GM19468 (cell line): Measurements from ENCODE around the gene DHPS.
"Not testable (repeated sequence)": the region's sequence is repeated elsewhere in the genome, so short reads cannot be mapped to it uniquely, and the experiment has no call there.

Source experiments
- ATAC-seq: cut with Tn5 transposase; IDR thresholded peaks from one replicate; pipeline ENCODE4 v1.9.1; 2021; ENCODE audit warnings: mild to moderate bottlenecking, moderate library complexity, moderate number of reproducible peaks; ENCODE audit not compliant: unreplicated experiment; ENCODE audit errors: extremely low read depth

The DHPS gene

DNA sequence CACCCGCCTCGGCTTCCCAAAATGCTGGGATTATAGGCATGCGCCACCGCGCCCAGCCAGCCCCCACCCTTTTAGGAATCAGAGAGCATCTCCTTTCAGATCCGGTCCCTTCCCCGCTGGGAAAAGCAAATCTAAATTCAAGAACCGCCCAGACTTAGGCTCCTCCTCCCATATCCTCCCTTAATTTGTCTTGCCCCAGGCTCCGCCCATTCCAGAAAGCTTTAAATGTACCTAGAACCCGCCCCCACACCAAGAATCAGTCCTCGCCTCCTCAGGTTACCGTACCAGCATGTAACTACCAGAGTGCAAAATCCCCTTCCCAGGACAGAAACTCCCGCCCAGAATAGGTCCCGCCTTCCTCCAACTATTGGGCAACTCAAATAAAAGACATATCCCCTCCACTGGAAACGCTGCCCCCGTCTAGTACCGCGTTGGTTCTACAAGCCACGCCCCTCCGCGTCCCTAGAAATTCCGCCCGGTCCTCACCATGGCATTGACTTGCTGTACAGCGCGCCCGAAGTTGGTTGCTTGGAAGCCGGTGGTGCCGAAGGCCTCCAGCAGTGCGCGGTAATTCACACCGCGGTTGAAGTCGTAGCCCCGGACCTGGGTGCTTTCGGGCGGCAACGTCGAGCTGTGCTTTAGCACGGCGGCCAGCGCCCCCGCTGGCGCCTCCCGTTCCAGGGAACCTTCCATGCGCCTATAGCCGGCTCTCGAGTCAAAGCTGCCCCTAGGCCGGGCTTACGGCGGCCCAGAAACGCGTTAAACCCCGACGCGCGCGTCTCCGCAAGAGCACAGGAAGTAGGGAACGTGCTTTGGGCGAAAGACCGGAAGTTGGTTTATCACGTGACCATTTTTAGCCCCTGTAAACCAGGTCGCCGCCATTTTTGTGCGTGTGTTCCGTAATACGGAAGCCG, at the start of gene DHPS:
DHPS (minus strand) TSS at position 807 of the 914 bp plus-strand sequence; CDS start at position 693, 114 bp downstream.
- ATAC-seq, result peak; percentile 36

DNA sequence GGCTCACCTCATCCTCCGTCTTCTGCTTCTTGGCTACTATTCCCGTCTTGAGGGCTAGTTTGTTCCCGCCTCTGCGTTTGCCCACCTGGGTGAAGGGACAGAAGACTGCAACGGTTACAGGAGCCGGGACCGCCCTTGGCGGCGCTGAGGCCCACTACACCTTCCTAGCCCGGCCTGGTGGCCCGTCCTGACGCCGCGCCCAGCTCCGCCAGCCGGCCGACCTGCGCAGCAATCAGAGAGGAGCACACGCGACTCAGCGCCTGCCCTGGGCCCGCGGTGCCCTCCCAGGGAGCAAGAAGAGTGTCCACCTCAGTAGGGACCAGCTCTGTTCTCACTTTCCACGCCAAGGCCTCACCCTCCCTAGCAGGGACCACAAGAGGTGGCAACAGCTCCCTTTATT, 49.7 kb upstream of the DHPS start:
- no peak for ATAC-seq

DNA sequence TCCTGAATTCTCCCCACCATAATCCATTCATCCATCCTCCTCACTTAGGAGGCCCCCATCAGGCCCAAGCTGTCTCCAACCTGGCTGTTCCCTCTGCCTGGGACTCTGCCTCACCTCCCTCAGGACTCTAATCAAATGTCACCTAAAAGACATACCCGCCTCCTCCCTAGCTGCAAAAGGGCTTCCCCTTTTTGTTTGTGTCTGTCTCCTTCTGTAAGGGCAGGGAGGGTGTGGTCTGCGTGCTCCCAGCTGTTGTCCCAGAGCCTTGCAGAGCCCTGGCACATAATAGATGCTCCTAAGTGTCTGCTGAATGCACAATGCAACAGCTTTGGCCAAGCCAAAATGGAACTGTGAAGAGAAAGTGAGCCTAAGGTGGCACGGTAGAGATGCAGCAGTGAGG, 48.4 kb upstream of the DHPS start:
- no peak for ATAC-seq

DNA sequence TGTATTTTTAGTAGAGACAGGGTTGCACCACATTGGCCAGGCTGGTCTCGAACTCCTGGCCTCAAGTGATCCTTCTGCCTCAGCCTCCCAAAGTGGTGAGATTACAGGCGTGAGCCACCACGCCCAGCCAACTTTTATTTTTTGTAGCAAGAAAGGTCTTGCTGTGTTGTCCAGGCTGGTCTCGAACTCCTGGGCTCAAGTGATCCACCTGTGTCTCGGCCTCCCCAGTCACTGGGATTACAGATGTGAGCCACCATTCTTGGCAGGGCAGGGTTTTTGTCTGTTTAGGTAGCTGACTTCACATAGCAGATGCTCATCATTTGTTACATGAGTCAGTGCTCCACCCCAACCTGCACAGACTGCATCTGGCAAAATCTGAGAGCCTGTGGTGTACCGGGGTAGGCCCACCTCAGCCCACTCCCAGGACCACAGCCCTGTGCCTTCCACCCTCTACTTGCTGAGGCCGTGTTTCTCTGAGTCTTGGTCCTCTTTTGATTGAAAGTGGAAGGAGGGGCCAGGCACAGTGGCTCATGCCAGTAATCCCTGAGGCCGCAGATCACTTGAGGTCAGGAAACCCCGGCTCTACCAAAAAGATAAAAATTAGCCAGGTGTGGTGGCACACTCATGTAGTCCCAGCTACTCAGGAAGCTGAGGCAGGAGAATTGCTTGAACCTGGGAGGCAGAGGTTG, 46.2 kb upstream of the DHPS start:
- ATAC-seq, result no peak

DNA sequence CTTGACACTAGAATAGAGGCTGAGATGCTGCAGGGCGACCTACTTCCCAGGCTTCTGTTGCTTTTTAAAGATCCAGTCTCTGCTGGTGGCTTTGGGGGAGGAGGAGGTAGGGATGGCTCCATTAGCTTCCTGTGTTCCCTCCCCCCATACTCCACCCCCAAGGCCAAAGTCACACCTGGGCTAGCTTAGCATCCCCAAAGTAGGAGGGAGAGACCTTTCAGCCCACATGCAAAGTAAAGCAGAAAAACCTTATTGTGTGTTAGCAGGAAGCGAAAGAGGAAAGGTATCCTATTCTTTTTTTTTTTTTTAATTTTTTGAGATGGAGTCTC, 45.3 kb upstream of the DHPS start:
- ATAC-seq, result no peak

DNA sequence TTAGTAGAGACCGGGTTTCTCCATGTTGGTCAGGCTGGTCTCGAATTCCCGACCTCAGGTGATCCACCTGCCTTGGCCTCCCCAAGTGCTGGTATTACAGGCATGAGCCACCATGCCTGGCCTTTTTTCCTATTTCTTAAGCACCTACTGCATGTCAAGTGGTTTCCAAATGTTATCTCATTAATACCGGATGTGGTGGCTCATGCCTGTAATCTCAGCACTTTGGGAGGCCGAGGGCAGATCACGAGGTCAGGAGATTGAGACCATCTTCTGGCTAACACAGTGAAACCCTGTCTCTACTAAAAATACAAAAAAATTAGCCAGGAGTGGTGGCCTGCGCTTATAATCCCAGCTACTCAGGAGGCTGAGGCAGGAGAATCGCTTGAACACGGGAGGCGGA, 43.9 kb upstream of the DHPS start:
- not testable (repeated sequence) for ATAC-seq

DNA sequence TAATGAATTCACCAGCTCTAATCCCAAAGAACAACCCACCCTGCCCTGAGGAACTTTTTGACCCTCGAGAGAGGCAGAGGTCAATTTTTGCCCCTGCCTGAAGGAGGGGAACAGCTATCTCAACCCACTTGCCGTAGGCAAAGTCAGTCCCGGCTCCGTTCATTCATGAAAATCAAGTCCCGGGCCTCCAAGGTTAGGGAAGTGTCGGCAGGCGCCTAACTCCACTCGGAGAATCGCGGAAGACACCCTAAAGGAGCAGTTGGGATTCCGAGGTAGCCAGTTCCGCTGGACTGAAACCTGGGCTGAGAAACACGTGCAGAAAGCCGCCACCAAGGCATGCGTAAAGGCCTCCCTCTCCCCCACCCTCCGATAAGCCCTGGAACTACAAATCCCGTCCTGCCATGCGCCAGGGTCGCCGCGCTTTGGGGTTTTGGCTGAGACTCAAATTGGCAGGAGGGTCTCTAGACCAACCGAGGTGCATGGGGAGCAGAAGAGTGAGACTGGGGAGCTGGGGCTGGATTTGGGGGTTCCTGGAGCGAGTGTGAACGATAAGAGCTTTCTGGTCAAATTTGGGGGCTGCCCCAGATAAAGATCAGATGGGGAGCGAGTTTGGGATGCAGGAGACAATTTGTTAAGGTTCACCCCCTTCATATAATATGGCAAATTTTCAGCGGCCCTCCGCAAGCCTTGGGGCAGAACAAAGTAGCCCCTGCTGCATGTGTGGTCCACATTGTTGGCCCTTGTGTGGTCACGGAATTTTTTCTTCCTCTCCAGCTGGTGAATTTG, 42.2 kb upstream of the DHPS start, which contains the start of gene TNPO2:
TNPO2 (minus strand) TSS at position 292 of the 786 bp plus-strand sequence. CDS start 2,955 bp downstream, outside the sequence.
- no peak for ATAC-seq

DNA sequence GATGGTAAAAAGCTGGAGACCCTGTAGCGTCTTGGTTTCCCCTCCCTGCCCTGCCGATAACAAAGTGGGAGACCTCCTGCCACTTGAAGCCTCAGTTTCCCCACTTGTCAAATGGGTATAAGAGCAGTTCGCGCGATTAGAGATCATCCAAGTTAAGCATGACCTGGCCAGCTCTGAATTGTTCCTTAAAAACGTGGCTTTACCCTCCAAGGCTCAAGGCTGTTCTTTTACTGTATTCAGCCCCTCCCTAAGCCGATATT, 41.6 kb upstream of the DHPS start:
- no peak for ATAC-seq

DNA sequence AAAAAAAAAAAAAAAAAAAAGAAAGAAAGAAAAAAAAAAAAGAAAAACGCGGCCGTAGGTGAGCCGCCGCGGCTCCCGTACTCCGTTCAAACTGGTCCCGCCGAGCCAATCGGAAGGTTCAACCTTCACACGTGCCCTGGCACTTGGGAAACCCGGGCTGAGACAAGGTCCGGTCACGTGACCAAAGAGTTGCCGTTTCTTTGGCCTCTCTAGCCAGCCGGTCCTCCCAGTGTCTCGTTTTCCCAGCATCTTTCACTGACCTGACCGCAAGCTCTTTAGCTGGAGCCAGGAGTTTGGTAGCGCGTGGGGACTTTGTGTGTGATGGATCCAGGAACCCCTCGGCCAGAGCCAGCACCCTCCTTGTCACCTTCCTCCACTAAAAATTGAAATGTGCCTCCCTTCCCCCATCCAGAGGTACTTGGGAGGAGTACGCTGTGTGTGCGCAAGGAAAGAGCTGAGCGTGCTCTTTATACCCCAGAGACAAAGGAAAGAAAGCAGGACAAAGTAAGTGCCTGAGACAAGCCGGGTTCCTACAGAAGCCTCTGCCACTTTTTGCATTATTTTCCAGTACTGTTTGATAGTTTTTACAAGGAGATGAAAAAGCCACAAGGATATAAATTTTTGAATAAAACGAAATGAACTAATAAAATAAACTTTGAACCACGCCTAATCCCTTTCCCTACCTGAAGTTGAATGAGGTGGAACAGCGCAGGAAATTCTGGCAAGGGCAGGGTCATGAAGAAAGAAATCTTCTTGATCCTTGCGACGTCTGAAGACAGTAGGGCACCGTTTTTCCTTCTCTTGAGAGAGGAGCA, 41.1 kb upstream of the DHPS start:
- peak; percentile 60 for ATAC-seq

DNA sequence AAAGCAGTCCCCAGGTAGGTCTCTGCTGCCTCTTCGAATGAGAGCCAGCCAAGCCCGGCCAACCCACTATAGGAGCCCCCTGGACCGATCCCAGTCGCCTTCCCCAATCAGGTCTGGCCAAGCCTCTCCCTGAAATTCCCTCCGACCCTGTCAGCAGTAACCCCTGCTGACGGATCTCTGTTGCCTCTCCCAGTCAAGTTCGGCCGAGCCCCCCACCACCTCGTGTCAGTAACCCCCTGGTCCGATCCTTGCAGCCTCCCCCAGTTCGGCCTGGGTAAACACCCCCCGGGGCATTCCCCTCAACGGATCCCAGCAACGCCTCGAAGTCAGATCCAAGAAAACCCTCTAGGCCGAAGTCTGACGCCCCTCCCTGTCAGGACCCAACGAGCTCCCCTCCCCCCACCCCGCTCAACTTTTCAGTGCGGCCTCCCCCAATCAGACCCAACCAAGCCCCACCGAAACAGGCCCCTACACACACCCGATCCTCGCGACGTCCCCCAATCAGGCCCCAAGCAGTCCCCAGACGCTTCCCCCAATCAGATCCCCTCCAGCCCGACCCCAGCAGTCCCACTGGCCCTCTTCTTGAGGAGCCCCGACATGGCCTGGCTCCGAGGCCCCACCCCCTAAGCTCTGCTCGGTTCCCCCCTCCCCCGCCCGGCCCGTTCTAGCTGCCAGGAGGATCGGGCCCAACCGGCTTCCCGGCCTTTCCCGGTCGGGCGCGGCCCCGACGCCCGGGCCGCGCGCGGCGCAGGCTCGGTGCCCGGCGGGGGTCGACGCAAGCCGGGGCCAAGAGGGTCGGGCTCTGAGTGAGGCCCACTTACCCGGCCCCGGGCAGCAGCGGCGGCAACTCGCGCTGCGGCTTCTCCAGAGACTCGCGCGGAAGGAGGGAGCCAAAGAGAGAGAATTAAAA, 40.2 kb upstream of the DHPS start:
- ATAC-seq, result no peak

DNA sequence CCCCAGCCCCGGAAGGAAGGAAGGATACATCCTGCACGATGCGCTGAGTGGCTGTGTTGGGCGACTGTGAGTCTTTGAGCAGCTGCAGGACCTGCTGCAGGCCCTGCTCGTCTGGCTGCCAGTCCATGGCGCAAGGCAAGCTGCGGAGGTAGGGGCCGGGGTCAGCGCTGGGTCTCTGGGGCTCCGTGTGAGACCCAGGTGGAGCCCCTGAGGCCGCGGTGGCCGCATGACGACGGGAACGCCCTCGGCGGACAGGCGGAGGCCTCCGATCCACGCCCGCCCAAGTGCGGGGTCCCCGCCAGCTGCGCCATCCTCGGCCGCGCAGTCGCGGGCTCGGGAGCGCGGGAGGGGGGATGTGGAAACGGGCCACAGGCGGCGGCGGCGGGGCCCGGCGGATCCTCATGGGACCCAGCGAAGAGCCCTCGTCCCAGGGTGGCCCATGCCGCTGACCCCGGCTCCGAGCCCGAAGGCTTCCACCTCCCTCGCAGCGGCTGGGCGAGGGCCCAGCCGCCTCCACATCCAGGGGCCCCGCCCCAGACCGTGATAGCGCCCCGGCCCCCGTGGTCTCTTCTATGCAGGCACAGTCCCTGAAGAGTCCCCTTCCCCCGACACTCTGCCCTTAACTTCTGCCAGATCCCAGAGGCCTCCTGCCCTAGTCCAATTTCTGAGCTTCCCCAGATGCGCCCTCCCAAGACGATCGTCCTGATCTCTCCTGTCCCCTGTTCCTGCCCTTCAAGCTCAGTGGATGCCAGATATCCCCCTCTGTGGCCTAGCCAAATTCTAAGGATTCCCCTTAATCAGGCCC, 39.4 kb upstream of the DHPS start:
- ATAC-seq, result no peak

DNA sequence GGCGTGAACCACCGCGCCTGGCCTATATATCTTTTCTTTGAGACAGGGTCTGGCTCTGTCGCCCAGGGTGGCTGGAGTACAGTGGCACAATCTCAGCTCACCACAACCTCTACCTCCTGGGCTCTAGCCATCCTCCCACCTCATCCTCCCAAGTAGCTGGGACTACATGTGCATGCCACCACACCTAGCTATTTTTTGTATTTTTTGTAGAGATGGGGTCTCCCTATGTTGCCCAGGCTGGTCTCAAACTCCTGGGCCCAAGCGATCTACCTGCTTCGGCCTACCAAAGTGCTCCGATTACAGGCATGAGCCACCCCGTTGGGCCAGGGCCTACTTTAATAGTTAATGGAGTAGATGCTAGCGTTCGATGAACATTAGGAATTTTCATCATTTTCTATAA, 38.6 kb upstream of the DHPS start:
- ATAC-seq, result no peak

DNA sequence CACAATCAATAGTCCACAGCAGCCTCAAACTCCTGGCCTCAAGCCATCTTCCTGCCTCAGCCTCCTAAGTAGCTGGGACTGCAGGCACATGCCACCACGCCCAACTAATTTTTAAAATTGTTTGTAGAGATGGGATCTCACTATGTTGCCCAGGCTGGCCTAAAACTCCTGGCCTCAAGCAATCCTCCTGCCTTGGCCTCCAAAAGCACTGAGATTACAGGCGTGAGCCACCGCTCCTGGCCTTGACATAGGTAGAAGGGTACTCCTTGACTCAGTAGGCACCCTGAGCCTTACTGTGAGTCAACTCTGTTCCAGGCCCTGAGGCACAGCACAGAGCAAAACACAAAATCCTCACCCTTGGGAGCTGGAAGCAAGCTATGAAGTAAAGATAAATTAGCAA, 34.2 kb upstream of the DHPS start:
- ATAC-seq, result no peak

DNA sequence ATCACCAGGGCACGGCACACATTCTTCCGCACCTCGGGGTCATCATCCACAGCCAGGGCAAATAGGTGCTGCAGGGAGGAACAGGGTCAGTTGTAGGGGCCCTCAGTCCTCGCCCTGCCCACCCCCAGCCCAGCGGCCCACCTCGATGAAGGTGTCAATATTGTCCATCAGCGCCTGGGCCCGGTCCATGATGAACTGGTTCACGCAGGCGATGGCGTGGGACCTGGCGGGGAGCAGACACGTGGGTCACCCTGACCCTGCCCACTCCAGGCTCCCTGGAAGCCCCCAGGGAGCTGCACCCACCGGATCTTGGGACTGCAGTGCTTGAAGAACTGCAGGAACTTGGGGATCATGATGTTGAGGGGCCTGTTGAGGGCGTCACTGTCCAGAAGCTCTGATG, 33.4 kb upstream of the DHPS start:
- ATAC-seq, result no peak

DNA sequence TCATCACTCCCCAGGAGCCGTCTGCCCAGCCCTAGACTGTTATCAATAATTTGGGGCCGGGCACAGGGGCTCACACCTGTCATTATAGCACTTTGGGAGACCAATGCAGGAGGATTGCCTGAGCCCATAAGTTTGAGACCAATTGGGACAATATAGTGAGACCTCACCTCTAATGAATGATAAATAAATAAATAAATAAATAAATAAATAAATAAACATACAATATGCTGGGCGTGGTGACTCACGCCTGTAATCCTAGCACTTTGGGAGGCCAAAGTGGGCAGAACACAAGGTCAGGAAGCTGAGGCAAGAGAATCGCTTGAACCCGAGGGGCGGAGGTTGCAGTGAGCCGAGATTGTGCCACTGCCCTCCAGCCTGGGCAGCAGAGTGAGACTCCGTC, 31.6 kb upstream of the DHPS start:
- not testable (repeated sequence) for ATAC-seq

DNA sequence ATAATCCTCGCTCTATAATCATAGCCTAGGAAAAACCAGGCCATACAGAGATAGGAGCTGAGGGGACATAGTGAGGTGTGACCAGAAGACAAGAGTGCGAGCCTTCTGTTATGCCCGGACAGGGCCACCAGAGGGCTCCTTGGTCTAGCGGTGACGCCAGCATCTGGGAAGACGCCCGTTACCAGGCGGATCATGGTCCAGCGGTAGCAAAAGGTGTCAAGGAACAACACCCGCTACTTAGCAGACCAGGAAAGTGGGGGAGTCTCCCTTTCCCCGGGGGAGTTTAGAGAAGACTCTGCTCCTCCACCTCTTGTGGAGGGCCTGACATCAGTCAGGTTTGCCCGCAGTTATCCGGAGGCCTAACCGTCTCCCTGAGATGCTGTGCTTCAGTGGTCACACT, 30.4 kb upstream of the DHPS start:
- not testable (repeated sequence) for ATAC-seq

DNA sequence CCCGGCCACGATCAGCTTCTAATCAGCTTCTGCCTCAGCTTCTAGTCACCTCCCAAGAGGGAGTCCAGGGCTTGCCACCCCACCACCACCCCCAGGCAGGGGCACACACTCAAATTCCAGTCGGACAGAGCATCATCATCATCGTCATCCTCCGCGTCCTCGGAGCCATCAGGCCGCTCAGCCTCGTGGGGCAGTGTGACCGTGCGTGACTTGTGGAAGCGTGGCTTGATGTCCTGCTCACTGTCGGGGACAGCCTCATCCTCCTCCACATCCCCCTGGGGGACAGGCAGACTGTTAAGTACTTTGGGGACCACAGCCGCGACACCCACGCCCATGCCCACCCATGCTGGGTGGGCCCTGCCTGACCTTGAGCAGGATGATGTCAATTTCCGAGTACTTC, 29.5 kb upstream of the DHPS start:
- ATAC-seq, result no peak

DNA sequence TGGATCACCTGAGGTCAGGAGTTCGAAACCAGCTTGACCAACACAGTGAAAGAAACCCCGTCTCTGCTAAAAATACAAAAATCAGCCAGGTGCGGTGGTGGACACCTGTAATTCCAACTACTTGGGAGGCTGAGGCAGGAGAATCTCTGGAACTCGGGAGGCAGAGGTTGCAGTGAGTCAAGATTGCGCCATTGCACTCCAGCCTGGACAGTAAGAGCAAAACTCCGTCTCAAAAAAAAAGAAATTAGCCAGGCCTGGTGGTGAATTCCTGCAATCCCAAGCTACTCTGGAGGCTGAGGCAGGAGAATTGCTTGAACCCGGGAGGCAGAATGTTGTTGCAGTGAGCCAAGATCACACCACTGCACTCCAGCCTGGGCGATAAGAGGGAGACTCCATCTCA, 27.0 kb upstream of the DHPS start:
- ATAC-seq, result no peak
